K562 (cell line): ENCODE data around the gene MKNK2. TPM values are rescaled to one million over a fixed set of nuclear protein-coding genes. Genes with fewer than 3 reads are reported as not detected.

ENCODE experiments used
- ATF7 ChIP-seq: fragments of 450-650 bp; IDR thresholded peaks from 2 replicates; pipeline ENCODE4 v1.7.1; 2014; ENCODE audit warnings: mild to moderate bottlenecking, moderate library complexity
- DMBX1 ChIP-seq: fragments of 250-450 bp; sonication (Bioruptor Pico); IDR thresholded peaks from 2 replicates; pipeline ENCODE4 v1.8.0; 2022; ENCODE audit warnings: inconsistent platforms, mild to moderate bottlenecking, moderate library complexity, borderline replicate concordance
- ELF1 ChIP-seq: fragments of 200-800 bp; sonication (Bioruptor generic); IDR thresholded peaks from 2 replicates; pipeline ENCODE4 v1.6.1; 2016; ENCODE audit warnings: missing genetic modification characterization, missing compliant biosample characterization
- EP300 ChIP-seq: IDR thresholded peaks from 2 replicates; pipeline ENCODE4 v1.6.1; 2012; ENCODE audit warnings: low read length, improper control_type of control experiment
- MED1 ChIP-seq: sonication (generic); formaldehyde crosslinking; IDR thresholded peaks from 2 replicates; pipeline ENCODE4 v1.8.1; 2023; ENCODE audit warnings: missing genetic modification reagents, borderline replicate concordance
- NR1H2 ChIP-seq: sonication (generic); formaldehyde crosslinking; IDR thresholded peaks from 2 replicates; pipeline ENCODE4 v1.4.0; 2020; ENCODE audit warnings: mild to moderate bottlenecking, missing genetic modification reagents
- RFX5 ChIP-seq: IDR thresholded peaks from 2 replicates; pipeline ENCODE4 v1.6.1; 2011; ENCODE audit warnings: low read depth, mild to moderate bottlenecking, improper control_type of control experiment, low read length
- SLC30A9 ChIP-seq: fragments of 250-450 bp; sonication (Bioruptor Pico); IDR thresholded peaks from 2 replicates; pipeline ENCODE4 v1.8.0; 2022; ENCODE audit warnings: mild to moderate bottlenecking, moderate library complexity
- SMARCA5 ChIP-seq: fragments of 450-650 bp; IDR thresholded peaks from 2 replicates; pipeline ENCODE4 v1.6.1; 2016
- STAT5B ChIP-seq: fragments of 250-450 bp; sonication (Bioruptor Pico); IDR thresholded peaks from 2 replicates; pipeline ENCODE4 v1.8.0; 2021; ENCODE audit warnings: mild to moderate bottlenecking, inconsistent platforms
- ZKSCAN3 ChIP-seq: fragments of 250-450 bp; sonication (Bioruptor Pico); IDR thresholded peaks from 2 replicates; pipeline ENCODE4 v1.4.0; 2020
- ZNF79 ChIP-seq: fragments of 250-450 bp; sonication (Bioruptor Pico); IDR thresholded peaks from 2 replicates; pipeline ENCODE4 v1.4.0; 2020; ENCODE audit warnings: low read depth, mild to moderate bottlenecking, moderate library complexity
- polyA plus RNA-seq, 8 experiments: library from polyadenylated mRNA; depleted of rRNA in 4 of 8; stranded (reverse) in 5 of 8; unstranded in 3 of 8; fragments of >200 nt; fragmentation: Nextera tagmentation in 2 of 8; fragmentation: Illumina TruSeq in 1 of 8; extraction: Ambion mirVana in 2 of 8; extraction: Trizol in 1 of 8; gene quantifications; 2 replicates each; pipeline versions ENCODE4 v1.2.1 to v1.2.3, GENCODE V29; 2011 to 2014; ENCODE audit warnings: inconsistent platforms in 1 of 8, missing spikeins in 1 of 8
- total RNA-seq, 7 experiments: library from RNA; depleted of rRNA in 6 of 7; stranded (reverse); fragments of >200 nt in 6 of 7; fragmentation: Illumina TruSeq in 2 of 7; extraction: Trizol in 2 of 7; gene quantifications; 2 replicates each; pipeline versions ENCODE4 v1.2.1 to v1.2.3, GENCODE V29; 2011 to 2021; ENCODE audit warnings: low replicate concordance in 1 of 7
- TF ChIP-seq, protein P1 (sequence below): fragments of 250-450 bp; sonication (Bioruptor Pico); IDR thresholded peaks from 2 replicates; pipeline ENCODE4 v1.4.0; 2020
- TF ChIP-seq, protein P2 (sequence below): fragments of 250-450 bp; sonication (Bioruptor Pico); IDR thresholded peaks from 2 replicates; pipeline ENCODE4 v1.8.0; 2022; ENCODE audit warnings: inconsistent platforms, mild to moderate bottlenecking, moderate library complexity, borderline replicate concordance
- TF ChIP-seq, protein P3 (sequence below), 2 experiments: fragments of 450-650 bp in 1 of 2; IDR thresholded peaks; 2 replicates each; pipeline ENCODE4 v1.6.1; 2011 to 2017; ENCODE audit warnings: low read depth in 2 of 2, antibody characterized with exemption in 1 of 2, borderline replicate concordance in 1 of 2, low read length in 1 of 2, mild to moderate bottlenecking in 1 of 2, mixed read lengths in 1 of 2; ENCODE audit not compliant: control insufficient read depth in 1 of 2
- TF ChIP-seq, protein P4 (sequence below): fragments of 250-450 bp; sonication (Bioruptor Pico); IDR thresholded peaks from 2 replicates; pipeline ENCODE4 v1.8.0; 2022; ENCODE audit warnings: moderate library complexity, mild to moderate bottlenecking, inconsistent platforms

MKNK2 gene
- total and polyA plus RNA-seq, 9 of the 15 experiments (the other 6 are each of a cell fraction or from before 2014, with no cell fraction given): 5.1 to 191 (median 51.9) TPM

DNA sequence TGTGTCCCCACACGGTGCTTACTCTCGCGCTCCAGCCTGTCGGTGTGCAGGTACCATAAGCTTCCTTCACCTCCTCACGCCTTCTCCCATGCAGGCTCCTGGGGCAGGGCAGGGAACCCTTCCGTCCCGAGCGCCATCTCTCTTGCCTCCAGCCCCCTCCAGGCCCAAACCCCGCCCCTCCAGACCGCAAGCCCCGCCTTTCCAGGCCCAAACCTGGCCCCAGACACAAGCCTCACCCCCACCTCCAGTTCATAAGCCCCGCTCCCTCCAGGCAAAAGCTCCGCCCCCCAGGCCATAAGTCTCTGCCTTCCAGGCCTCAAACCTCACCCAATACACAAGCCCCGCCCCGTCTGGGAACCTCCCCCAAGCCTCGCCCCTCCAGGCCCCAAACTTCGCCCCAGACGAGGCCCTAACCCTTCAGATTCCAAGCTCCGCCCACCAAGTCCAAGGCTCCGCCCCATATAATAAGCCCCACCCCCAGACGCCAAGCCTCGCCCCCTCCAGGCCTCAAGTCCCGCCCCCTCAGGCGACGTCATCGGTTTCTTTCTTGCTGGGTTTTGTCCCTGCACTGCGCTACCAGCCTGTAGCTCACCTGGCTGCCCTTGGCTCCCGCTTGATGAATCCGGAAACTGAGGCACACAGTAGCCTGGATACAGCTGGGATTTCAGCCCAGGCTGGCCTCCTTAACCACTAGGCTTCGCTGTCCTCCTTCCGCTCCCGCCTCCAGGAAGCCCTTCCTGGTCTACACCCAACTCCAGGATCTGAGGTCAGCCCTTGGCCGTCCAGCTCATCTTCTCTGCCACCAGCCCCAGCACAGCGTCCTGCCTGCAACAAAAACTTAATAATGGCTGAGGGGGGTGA, 16.1 kb downstream of the MKNK2 start (continued):
- TF ChIP-seq, protein P1, sequence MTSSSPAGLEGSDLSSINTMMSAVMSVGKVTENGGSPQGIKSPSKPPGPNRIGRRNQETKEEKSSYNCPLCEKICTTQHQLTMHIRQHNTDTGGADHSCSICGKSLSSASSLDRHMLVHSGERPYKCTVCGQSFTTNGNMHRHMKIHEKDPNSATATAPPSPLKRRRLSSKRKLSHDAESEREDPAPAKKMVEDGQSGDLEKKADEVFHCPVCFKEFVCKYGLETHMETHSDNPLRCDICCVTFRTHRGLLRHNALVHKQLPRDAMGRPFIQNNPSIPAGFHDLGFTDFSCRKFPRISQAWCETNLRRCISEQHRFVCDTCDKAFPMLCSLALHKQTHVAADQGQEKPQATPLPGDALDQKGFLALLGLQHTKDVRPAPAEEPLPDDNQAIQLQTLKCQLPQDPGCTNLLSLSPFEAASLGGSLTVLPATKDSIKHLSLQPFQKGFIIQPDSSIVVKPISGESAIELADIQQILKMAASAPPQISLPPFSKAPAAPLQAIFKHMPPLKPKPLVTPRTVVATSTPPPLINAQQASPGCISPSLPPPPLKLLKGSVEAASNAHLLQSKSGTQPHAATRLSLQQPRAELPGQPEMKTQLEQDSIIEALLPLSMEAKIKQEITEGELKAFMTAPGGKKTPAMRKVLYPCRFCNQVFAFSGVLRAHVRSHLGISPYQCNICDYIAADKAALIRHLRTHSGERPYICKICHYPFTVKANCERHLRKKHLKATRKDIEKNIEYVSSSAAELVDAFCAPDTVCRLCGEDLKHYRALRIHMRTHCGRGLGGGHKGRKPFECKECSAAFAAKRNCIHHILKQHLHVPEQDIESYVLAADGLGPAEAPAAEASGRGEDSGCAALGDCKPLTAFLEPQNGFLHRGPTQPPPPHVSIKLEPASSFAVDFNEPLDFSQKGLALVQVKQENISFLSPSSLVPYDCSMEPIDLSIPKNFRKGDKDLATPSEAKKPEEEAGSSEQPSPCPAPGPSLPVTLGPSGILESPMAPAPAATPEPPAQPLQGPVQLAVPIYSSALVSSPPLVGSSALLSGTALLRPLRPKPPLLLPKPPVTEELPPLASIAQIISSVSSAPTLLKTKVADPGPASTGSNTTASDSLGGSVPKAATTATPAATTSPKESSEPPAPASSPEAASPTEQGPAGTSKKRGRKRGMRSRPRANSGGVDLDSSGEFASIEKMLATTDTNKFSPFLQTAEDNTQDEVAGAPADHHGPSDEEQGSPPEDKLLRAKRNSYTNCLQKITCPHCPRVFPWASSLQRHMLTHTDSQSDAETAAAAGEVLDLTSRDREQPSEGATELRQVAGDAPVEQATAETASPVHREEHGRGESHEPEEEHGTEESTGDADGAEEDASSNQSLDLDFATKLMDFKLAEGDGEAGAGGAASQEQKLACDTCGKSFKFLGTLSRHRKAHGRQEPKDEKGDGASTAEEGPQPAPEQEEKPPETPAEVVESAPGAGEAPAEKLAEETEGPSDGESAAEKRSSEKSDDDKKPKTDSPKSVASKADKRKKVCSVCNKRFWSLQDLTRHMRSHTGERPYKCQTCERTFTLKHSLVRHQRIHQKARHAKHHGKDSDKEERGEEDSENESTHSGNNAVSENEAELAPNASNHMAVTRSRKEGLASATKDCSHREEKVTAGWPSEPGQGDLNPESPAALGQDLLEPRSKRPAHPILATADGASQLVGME (CRISPR knock-in tag): no peak
- no peak for TF ChIP-seq RFX5
- TF ChIP-seq, protein P2, sequence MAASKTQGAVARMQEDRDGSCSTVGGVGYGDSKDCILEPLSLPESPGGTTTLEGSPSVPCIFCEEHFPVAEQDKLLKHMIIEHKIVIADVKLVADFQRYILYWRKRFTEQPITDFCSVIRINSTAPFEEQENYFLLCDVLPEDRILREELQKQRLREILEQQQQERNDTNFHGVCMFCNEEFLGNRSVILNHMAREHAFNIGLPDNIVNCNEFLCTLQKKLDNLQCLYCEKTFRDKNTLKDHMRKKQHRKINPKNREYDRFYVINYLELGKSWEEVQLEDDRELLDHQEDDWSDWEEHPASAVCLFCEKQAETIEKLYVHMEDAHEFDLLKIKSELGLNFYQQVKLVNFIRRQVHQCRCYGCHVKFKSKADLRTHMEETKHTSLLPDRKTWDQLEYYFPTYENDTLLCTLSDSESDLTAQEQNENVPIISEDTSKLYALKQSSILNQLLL (CRISPR knock-in tag): no peak
- no peak for TF ChIP-seq ELF1
- no peak for TF ChIP-seq DMBX1 (CRISPR knock-in tag)
- TF ChIP-seq, protein P3, sequence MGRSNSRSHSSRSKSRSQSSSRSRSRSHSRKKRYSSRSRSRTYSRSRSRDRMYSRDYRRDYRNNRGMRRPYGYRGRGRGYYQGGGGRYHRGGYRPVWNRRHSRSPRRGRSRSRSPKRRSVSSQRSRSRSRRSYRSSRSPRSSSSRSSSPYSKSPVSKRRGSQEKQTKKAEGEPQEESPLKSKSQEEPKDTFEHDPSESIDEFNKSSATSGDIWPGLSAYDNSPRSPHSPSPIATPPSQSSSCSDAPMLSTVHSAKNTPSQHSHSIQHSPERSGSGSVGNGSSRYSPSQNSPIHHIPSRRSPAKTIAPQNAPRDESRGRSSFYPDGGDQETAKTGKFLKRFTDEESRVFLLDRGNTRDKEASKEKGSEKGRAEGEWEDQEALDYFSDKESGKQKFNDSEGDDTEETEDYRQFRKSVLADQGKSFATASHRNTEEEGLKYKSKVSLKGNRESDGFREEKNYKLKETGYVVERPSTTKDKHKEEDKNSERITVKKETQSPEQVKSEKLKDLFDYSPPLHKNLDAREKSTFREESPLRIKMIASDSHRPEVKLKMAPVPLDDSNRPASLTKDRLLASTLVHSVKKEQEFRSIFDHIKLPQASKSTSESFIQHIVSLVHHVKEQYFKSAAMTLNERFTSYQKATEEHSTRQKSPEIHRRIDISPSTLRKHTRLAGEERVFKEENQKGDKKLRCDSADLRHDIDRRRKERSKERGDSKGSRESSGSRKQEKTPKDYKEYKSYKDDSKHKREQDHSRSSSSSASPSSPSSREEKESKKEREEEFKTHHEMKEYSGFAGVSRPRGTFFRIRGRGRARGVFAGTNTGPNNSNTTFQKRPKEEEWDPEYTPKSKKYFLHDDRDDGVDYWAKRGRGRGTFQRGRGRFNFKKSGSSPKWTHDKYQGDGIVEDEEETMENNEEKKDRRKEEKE (IDR thresholded peaks at IDR 0.05; ENCODE audit: borderline replicate concordance in 1 of 2, control insufficient read depth in 1 of 2, low read depth in 2 of 2, low read length in 1 of 2): no peak
- TF ChIP-seq SLC30A9 (CRISPR knock-in tag): no peak
- no peak for TF ChIP-seq EP300
- TF ChIP-seq ZNF79 (CRISPR knock-in tag): no peak
- TF ChIP-seq MED1 (CRISPR knock-in tag): no peak
- no peak for TF ChIP-seq ZKSCAN3 (CRISPR knock-in tag)
- no peak for TF ChIP-seq NR1H2 (CRISPR knock-in tag)
- TF ChIP-seq, protein P4, sequence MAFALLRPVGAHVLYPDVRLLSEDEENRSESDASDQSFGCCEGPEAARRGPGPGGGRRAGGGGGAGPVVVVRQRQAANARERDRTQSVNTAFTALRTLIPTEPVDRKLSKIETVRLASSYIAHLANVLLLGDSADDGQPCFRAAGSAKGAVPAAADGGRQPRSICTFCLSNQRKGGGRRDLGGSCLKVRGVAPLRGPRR (CRISPR knock-in tag): no peak
- peak; percentile 76 for TF ChIP-seq SMARCA5
- TF ChIP-seq ATF7: peak; percentile 88
- no peak for TF ChIP-seq STAT5B
